K562 (cell line): ENCODE results near the gene ADPRHL1. TPM values are rescaled to one million over a fixed set of nuclear protein-coding genes. Genes with fewer than 3 reads are reported as not detected.

Experiments
- ATAC-seq: fragments of 200-7000 bp; cut with Tn5 transposase; 3 replicates; pipeline ENCODE4 v1.9.1; 2020; ENCODE audit warnings: moderate library complexity
- BruUV-seq: library from RNA; stranded (reverse); fragments of 400-500 nt; replicated peaks from 2 replicates; lab custom pipeline; 2021; lab: Mats Ljungman, UMichigan
- CTCF ChIA-PET: fragments of 300-600 bp; formaldehyde crosslinking; extraction: SDS; loops from one replicate; lab custom pipeline; 2021; ENCODE audit warnings: low intra/inter-chr PET ratio; lab: Yijun Ruan, JAX
- POLR2A ChIA-PET: fragments of 300-600, 350-650 bp; sonication (Branson Sonifier 250); formaldehyde crosslinking; extraction: SDS; loops from one replicate; lab custom pipeline; 2021; ENCODE audit warnings: antibody characterized with exemption, inconsistent platforms; lab: Yijun Ruan, JAX
- DNase-seq, 4 experiments: peaks; one replicate each; pipeline versions ENCODE4 v3.0.0 to v3.0.0-alpha.2; 2011 to 2018; ENCODE audit warnings: low spot score in 3 of 4, mixed read lengths in 3 of 4; ENCODE audit errors: extremely low read depth in 1 of 4
- FAIRE-seq: peaks from 2 replicates; lab custom pipeline; 2011; peaks lifted over from hg19 to GRCh38; lab: Jason Lieb, UNC
- H2AFZ ChIP-seq: 2 replicates; pipeline ENCODE4 v1.6.0; 2011; ENCODE audit warnings: low read depth, low read length, control low read depth, inconsistent platforms
- H3K27ac ChIP-seq: fragments of 200-600 bp; 3 replicates; pipeline ENCODE4 v1.8.0; 2011; ENCODE audit warnings: low read depth, mild to moderate bottlenecking, control low read depth, inconsistent platforms, low read length, moderate library complexity, mixed read lengths; ENCODE audit errors: extremely low read depth
- H3K27me3 ChIP-seq, 2 experiments: fragments of 300-600 bp in 1 of 2; 2 replicates in 1 of 2; 3 replicates in 1 of 2; pipeline versions ENCODE4 v1.6.0 to v1.8.0; 2011; ENCODE audit warnings: inconsistent platforms in 2 of 2, low read length in 2 of 2, mild to moderate bottlenecking in 1 of 2, mixed read lengths in 1 of 2, moderate library complexity in 1 of 2; ENCODE audit not compliant: control insufficient read depth in 2 of 2, insufficient read depth in 2 of 2
- H3K36me3 ChIP-seq: fragments of 300-600 bp; 3 replicates; pipeline ENCODE4 v1.8.0; 2011; ENCODE audit warnings: mild to moderate bottlenecking, low read length, inconsistent platforms; ENCODE audit not compliant: control insufficient read depth, insufficient read depth
- H3K4me1 ChIP-seq, 2 experiments: fragments of 200-600 bp in 1 of 2; replicated peaks in 1 of 2; 2 replicates in 1 of 2; 3 replicates in 1 of 2; pipeline versions ENCODE4 v1.5.1 to v1.8.0; 2011; ENCODE audit warnings: inconsistent platforms in 2 of 2, low read length in 2 of 2, mild to moderate bottlenecking in 1 of 2, mixed read lengths in 1 of 2, moderate library complexity in 1 of 2; ENCODE audit not compliant: control insufficient read depth in 2 of 2, insufficient read depth in 2 of 2
- H3K4me2 ChIP-seq: 2 replicates; pipeline ENCODE4 v1.6.1; 2011; ENCODE audit warnings: low read length, control low read depth, inconsistent platforms, mixed read lengths; ENCODE audit not compliant: insufficient read depth
- H3K4me3 ChIP-seq: fragments of 200-600 bp; sonication (generic), shearing (Covaris generic); 2 replicates; pipeline ENCODE4 v1.5.1; 2016; ENCODE audit warnings: control low read depth, inconsistent platforms
- H3K79me2 ChIP-seq: fragments of 200-600 bp; 3 replicates; pipeline ENCODE4 v1.8.0; 2011; ENCODE audit warnings: low read length, inconsistent platforms; ENCODE audit not compliant: control insufficient read depth, insufficient read depth
- H3K9ac ChIP-seq, 2 experiments: 2 replicates each; pipeline versions ENCODE4 v1.6.0 to v1.6.1; 2011; ENCODE audit warnings: low read depth in 2 of 2, low read length in 2 of 2, control low read depth in 1 of 2, inconsistent platforms in 1 of 2, mild to moderate bottlenecking in 1 of 2, mixed read lengths in 1 of 2; ENCODE audit not compliant: insufficient read depth in 1 of 2
- H3K9me1 ChIP-seq: one replicate; pipeline ENCODE4 v1.6.0; 2011; ENCODE audit warnings: inconsistent platforms, mild to moderate bottlenecking, low read length, moderate library complexity; ENCODE audit not compliant: control insufficient read depth, insufficient read depth
- H3K9me3 ChIP-seq: replicated peaks from 2 replicates; pipeline ENCODE4 v1.5.1; 2011; ENCODE audit warnings: low read depth, low read length, inconsistent platforms; ENCODE audit not compliant: control insufficient read depth, insufficient read depth
- H4K20me1 ChIP-seq: replicated peaks from 2 replicates; pipeline ENCODE4 v1.6.1; 2011; ENCODE audit warnings: low read length, inconsistent platforms, mixed read lengths; ENCODE audit not compliant: control insufficient read depth, insufficient read depth
- ARID2 ChIP-seq: fragments of 450-650 bp; IDR thresholded peaks from 2 replicates; pipeline ENCODE4 v1.6.1; 2017; ENCODE audit warnings: antibody characterized with exemption, mild to moderate bottlenecking
- BCL6 ChIP-seq: fragments of 250-450 bp; sonication (Bioruptor Pico); IDR thresholded peaks from 2 replicates; pipeline ENCODE4 v1.4.0; 2020
- CBFB ChIP-seq: sonication (generic); formaldehyde crosslinking; IDR thresholded peaks from 2 replicates; pipeline ENCODE4 v1.4.0; 2020; ENCODE audit warnings: mild to moderate bottlenecking, missing genetic modification reagents
- E2F5 ChIP-seq: sonication (generic); formaldehyde crosslinking; IDR thresholded peaks from 2 replicates; pipeline ENCODE4 v1.8.0; 2022; ENCODE audit warnings: mild to moderate bottlenecking, missing genetic modification reagents
- FOXK1 ChIP-seq: sonication (generic); formaldehyde crosslinking; IDR thresholded peaks from 2 replicates; pipeline ENCODE4 v1.8.0; 2022; ENCODE audit warnings: missing genetic modification reagents, mild to moderate bottlenecking, borderline replicate concordance
- FOXP4 ChIP-seq: sonication (generic); formaldehyde crosslinking; IDR thresholded peaks from 2 replicates; pipeline ENCODE4 v1.8.0; 2022; ENCODE audit warnings: mild to moderate bottlenecking, missing genetic modification reagents, borderline replicate concordance
- GABPB2 ChIP-seq: fragments of 250-450 bp; sonication (Bioruptor Pico); conservative IDR thresholded peaks from 2 replicates; pipeline ENCODE4 v1.5.1; 2021; ENCODE audit warnings: mild to moderate bottlenecking
- HDGF ChIP-seq: fragments of 450-650 bp; IDR thresholded peaks from 2 replicates; pipeline ENCODE4 v1.6.1; 2016
- HMGXB4 ChIP-seq: sonication (generic); formaldehyde crosslinking; IDR thresholded peaks from 2 replicates; pipeline ENCODE4 v1.8.1; 2023; ENCODE audit warnings: mild to moderate bottlenecking, missing genetic modification reagents
- LARP7 ChIP-seq: fragments of 450-650 bp; IDR thresholded peaks from 2 replicates; pipeline ENCODE4 v1.6.1; 2016
- MAZ ChIP-seq, 2 experiments: fragments of 450-650 bp in 1 of 2; sonication (generic) in 1 of 2; formaldehyde crosslinking; IDR thresholded peaks in 1 of 2; conservative IDR thresholded peaks in 1 of 2; 2 replicates each; pipeline versions ENCODE4 v1.4.0 to v1.5.0; 2020; ENCODE audit warnings: mild to moderate bottlenecking in 1 of 2, missing genetic modification reagents in 1 of 2
- MEF2A ChIP-seq: IDR thresholded peaks from 2 replicates; pipeline ENCODE4 v1.6.1; 2011; ENCODE audit warnings: low read depth, mild to moderate bottlenecking, low read length, moderate library complexity; ENCODE audit not compliant: control insufficient read depth
- NFE2 ChIP-seq: IDR thresholded peaks from 2 replicates; pipeline ENCODE4 v1.6.1; 2014; ENCODE audit warnings: antibody characterized with exemption, low read depth
- ZBED1 ChIP-seq: IDR thresholded peaks from 2 replicates; pipeline ENCODE4 v1.6.1; 2014
- ZKSCAN1 ChIP-seq: fragments of 150-350 bp; IDR thresholded peaks from 2 replicates; pipeline ENCODE4 v1.6.1; 2016; ENCODE audit warnings: low read depth, low read length
- ZNF77 ChIP-seq: fragments of 250-450 bp; sonication (Bioruptor Pico); IDR thresholded peaks from 2 replicates; pipeline ENCODE4 v1.5.0; 2020
- WGBS: fragments of 100-300 bp; shearing (Covaris generic); methylation state at CpG from one replicate; pipeline ENCODE4 v1.1.6; 2016; ENCODE audit warnings: low coverage, mixed read lengths; ENCODE audit not compliant: insufficient coverage; ENCODE audit errors: missing lambda C conversion rate; 5-methylcytosine and 5-hydroxymethylcytosine counted together
- in situ Hi-C: fragments of 300-500 bp; cut with MboI; formaldehyde crosslinking; loops from 4 replicates; pipeline ENCODE4 v1.15.0; 2018; ENCODE audit warnings: inconsistent platforms, mixed read lengths
- intact Hi-C: fragments of 100-400 bp; cut with micrococcal nuclease; formaldehyde crosslinking; loops from 2 replicates; pipeline ENCODE4 v1.14.2; 2022
- polyA plus RNA-seq, 8 experiments: library from polyadenylated mRNA; depleted of rRNA in 4 of 8; stranded (reverse) in 5 of 8; unstranded in 3 of 8; fragments of >200 nt; fragmentation: Nextera tagmentation in 2 of 8; fragmentation: Illumina TruSeq in 1 of 8; extraction: Ambion mirVana in 2 of 8; extraction: Trizol in 1 of 8; gene quantifications; 2 replicates each; pipeline versions ENCODE4 v1.2.1 to v1.2.3, GENCODE V29; 2011 to 2014; ENCODE audit warnings: inconsistent platforms in 1 of 8, missing spikeins in 1 of 8
- total RNA-seq, 7 experiments: library from RNA; depleted of rRNA in 6 of 7; stranded (reverse); fragments of >200 nt in 6 of 7; fragmentation: Illumina TruSeq in 2 of 7; extraction: Trizol in 2 of 7; gene quantifications; 2 replicates each; pipeline versions ENCODE4 v1.2.1 to v1.2.3, GENCODE V29; 2011 to 2021; ENCODE audit warnings: low replicate concordance in 1 of 7

The ADPRHL1 gene
- total and polyA plus RNA-seq, 9 of the 15 experiments (the other 6 are each of a cell fraction or from before 2014, with no cell fraction given), result 0.06 to 0.76 (median 0.37) TPM; not detected in 1

GRCh38 chr13:113429608-113429985, 23.7 kb downstream of the ADPRHL1 start:
- in situ Hi-C loops, result no loop called here
- 5% methylated on average over 11 of the region's 16 CpGs for WGBS

More at GRCh38 chr13:113429608-113429985, 23.7 kb downstream of the ADPRHL1 start:
- TF ChIP-seq LARP7 (no peak), FOXK1 (no peak), BCL6 (CRISPR knock-in tag) (no peak), FOXP4 (no peak), CBFB (CRISPR knock-in tag) (no peak), ARID2 (no peak), HMGXB4 (no peak), HDGF (no peak), E2F5 (CRISPR knock-in tag) (no peak), MAZ (CRISPR knock-in tag; conservative IDR thresholded peaks at IDR 0.05 in 1 of 2, IDR thresholded peaks at IDR 0.05 in 1 of 2) (no peak), GABPB2 (CRISPR knock-in tag) (no peak), ZBED1 (no peak), ZNF77 (CRISPR knock-in tag) (no peak), NFE2 (no peak), ZKSCAN1 (no peak), MEF2A (no peak)
- Histone ChIP-seq H2AFZ (no peak overlapping the region), H3K36me3 (no peaks in the 10 kb centered on the region), H3K4me3 (no peak overlapping the region), H3K9me1 (no peaks in the 10 kb centered on the region), H3K9ac (no peak overlapping the region), H3K9me3 (no peaks in the 10 kb centered on the region), H3K27me3 (peaks cover 14 to 63% of the 10 kb centered on the region in 2 experiments; a peak in 4 of 5 replicates), H3K27ac (no peak overlapping the region), H3K4me1 (peaks cover 0 to 27% of the 10 kb centered on the region in 2 experiments; a peak in 3 of 5 replicates), H4K20me1 (peaks cover 4% of the 10 kb centered on the region; the same call in 1 of the 2 replicates), H3K4me2 (no peak overlapping the region), H3K79me2 (no peaks in the 10 kb centered on the region)
- CTCF ChIA-PET, result no interaction called here
- ATAC-seq (no peak), FAIRE-seq (no peak), DNase-seq (no peak)
- no TSS peak for BruUV-seq
- intact Hi-C loops, result no loop called here
- POLR2A ChIA-PET, result interaction anchor here (0.6 kb wide), 1 partner anchor 28 kb away, joined by 3 read pairs; no protein-coding TSS in a partner anchor
